ENCODE data around the gene HS3ST3A1. TPM values are rescaled to one million over a fixed set of nuclear protein-coding genes. Genes with fewer than 3 reads are reported as not detected.

Gene HS3ST3A1
- total RNA-seq, 1 experiment from 2014 or later: 47.6 TPM

DNA sequence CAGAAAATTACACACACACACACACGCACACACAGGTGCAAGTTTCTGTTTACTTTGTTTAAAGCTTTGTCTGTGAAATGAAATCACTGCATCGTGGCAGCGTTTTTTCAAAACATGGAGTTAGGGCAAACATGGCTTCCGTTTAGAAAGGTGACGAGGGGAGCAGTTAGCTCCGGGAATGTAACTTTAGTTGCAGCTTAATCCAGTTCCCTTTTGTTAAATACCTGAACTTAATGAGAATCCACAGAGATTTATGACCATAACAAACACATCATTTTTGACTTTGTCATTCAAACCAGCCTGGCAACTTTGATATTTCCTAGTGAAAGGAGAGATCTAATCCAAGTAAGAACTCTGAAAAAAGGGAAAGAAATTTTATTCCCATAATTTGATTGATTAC lies 12.1 kb downstream of the HS3ST3A1 start:
- TF ChIP-seq EZH2phosphoT487 (IDR thresholded peaks at IDR 0.05; ENCODE audit: borderline replicate concordance, low read length) (no peak), EZH2 (IDR thresholded peaks at IDR 0.05; ENCODE audit: low read length, unreplicated experiment) (no peak)
- TF ChIP-seq, protein P1, sequence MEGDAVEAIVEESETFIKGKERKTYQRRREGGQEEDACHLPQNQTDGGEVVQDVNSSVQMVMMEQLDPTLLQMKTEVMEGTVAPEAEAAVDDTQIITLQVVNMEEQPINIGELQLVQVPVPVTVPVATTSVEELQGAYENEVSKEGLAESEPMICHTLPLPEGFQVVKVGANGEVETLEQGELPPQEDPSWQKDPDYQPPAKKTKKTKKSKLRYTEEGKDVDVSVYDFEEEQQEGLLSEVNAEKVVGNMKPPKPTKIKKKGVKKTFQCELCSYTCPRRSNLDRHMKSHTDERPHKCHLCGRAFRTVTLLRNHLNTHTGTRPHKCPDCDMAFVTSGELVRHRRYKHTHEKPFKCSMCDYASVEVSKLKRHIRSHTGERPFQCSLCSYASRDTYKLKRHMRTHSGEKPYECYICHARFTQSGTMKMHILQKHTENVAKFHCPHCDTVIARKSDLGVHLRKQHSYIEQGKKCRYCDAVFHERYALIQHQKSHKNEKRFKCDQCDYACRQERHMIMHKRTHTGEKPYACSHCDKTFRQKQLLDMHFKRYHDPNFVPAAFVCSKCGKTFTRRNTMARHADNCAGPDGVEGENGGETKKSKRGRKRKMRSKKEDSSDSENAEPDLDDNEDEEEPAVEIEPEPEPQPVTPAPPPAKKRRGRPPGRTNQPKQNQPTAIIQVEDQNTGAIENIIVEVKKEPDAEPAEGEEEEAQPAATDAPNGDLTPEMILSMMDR (conservative IDR thresholded peaks at IDR 0.05; ENCODE audit: low read depth, low read length): no peak
- Histone ChIP-seq H3K36me3 (ENCODE audit: low read depth, low read length) (no peaks in the 10 kb centered on the region), H3K27ac (ENCODE audit: low read length) (peak overlapping the region; percentile 57), H3F3A (ENCODE audit: low read length, unreplicated experiment) (no peaks in the 10 kb centered on the region), H4K20me1 (ENCODE audit: low read length) (no peaks in the 10 kb centered on the region), H3K9ac (ENCODE audit: low read length) (peak overlapping the region; percentile 9; the same call in 1 of the 2 replicates), H3K4me1 (ENCODE audit: insufficient read depth, low read length) (peaks cover 51% of the 10 kb centered on the region), H3K9me3 (ENCODE audit: low read length) (no peaks in the 10 kb centered on the region), H2AFZ (ENCODE audit: low read length) (peak overlapping the region; percentile 21), H3K79me2 (ENCODE audit: low read length) (peaks cover 90% of the 10 kb centered on the region), H3K9me2 (replicated peaks; ENCODE audit: low read length) (no peaks in the 10 kb centered on the region), H3K4me2 (ENCODE audit: low read length) (peak overlapping the region; percentile 55), H3K4me3 (ENCODE audit: low read length) (peak overlapping the region; percentile 43), H3K27me3 (ENCODE audit: low read length) (no peaks in the 10 kb centered on the region)
- CTCF ChIA-PET: no interaction called here
- DNase-seq: peak; percentile 71
- POLR2A ChIA-PET (ENCODE audit: unreplicated experiment): no interaction called here
- no peak for ATAC-seq
- intact Hi-C loops (cut with micrococcal nuclease): loop anchor here (10.0 kb wide), 1 partner anchor 475 kb away; the partner anchor contains the start of gene COX10
- no TSS peak for BruUV-seq (replicated peaks)

DNA sequence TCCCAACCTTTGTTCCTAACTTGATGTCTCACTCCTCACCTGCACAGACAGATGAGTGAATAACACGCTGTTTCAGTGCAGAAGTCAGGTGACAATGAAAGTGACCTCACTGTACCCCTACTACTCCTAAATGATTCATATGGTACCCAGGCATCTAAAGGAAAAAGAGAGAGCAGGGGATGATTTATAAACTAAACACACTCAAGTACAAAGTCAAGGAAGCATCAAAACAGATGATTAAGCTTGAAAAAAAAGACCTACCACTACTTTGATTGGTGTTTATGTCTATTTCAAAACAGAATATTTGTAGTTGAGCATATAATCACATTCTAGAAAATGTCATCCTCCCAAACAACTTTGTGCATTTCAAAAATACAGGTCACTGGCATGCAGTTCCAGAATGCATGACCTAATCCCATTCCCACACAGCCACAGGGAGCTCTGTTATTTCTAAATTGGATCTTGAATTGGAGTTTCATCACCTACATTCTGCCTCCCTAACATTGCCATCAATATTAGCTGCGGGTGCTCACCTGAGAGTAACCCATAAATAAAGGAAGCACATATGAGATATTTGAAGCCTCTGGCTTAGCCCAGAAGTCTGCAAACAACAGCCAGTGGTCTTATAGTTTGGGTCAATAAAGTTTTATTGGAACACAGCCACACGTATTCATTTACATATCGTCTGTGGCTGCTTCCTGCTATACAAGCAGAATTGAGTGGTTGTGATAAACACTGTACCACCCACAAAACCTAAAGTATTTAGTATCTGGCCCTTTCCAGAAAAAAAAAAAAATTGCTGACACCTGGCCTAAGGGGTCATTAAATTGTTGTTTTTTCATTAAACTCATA lies 14.0 kb downstream of the HS3ST3A1 start:
- intact Hi-C loops (cut with micrococcal nuclease): no loop called here
- H3K4me1 ChIP-seq (ENCODE audit: insufficient read depth, low read length): peaks cover 48% of the 10 kb centered on the region
- no peak overlapping the region for H3K27ac ChIP-seq (ENCODE audit: low read length)
- no peaks in the 10 kb centered on the region for H3K27me3 ChIP-seq (ENCODE audit: low read length)
- H3K9me3 ChIP-seq (ENCODE audit: low read length): no peaks in the 10 kb centered on the region
- DNase-seq (no peak), ATAC-seq (no peak)
- ChIA-PET CTCF (no interaction called here), POLR2A (ENCODE audit: unreplicated experiment) (no interaction called here)
- no peak overlapping the region for H3K4me3 ChIP-seq (ENCODE audit: low read length)
- H3F3A ChIP-seq (ENCODE audit: low read length, unreplicated experiment): no peaks in the 10 kb centered on the region
- no peaks in the 10 kb centered on the region for H3K36me3 ChIP-seq (ENCODE audit: low read depth, low read length)
- H3K4me2 ChIP-seq (ENCODE audit: low read length): no peak overlapping the region
- H4K20me1 ChIP-seq (ENCODE audit: low read length): no peaks in the 10 kb centered on the region
- H3K9me2 ChIP-seq (replicated peaks; ENCODE audit: low read length): no peaks in the 10 kb centered on the region
- no peak overlapping the region for H2AFZ ChIP-seq (ENCODE audit: low read length)
- H3K79me2 ChIP-seq (ENCODE audit: low read length): peaks cover 90% of the 10 kb centered on the region
- no peak overlapping the region for H3K9ac ChIP-seq (ENCODE audit: low read length)
- no TSS peak for BruUV-seq (replicated peaks)
- no peak for TF ChIP-seq EZH2 (IDR thresholded peaks at IDR 0.05; ENCODE audit: low read length, unreplicated experiment)
- TF ChIP-seq, protein P1 (conservative IDR thresholded peaks at IDR 0.05; ENCODE audit: low read depth, low read length): no peak
- no peak for TF ChIP-seq EZH2phosphoT487 (IDR thresholded peaks at IDR 0.05; ENCODE audit: borderline replicate concordance, low read length)

DNA sequence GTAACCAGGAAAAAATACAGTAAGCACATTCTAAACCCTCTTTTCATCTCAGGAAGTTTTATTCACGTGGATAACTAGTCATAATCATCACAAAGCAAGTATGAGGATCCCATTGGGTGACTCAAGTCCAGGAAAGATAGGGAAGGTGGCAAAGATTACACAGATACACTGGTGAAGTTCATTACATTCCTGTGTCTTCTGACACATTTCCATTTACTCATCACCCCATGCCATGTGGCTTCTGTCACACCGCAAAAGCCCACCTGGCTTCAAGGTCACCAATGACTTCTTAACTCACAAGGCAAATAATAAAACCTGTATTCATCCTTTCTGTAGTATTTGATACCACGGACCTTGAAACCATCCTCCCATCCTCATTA lies 17.0 kb downstream of the HS3ST3A1 start:
- H3K9me3 ChIP-seq (ENCODE audit: low read length): no peaks in the 10 kb centered on the region
- no peaks in the 10 kb centered on the region for H3K27me3 ChIP-seq (ENCODE audit: low read length)
- H3F3A ChIP-seq (ENCODE audit: low read length, unreplicated experiment): no peaks in the 10 kb centered on the region
- peaks cover 76% of the 10 kb centered on the region for H3K79me2 ChIP-seq (ENCODE audit: low read length)
- no TSS peak for BruUV-seq (replicated peaks)
- peaks cover 45% of the 10 kb centered on the region for H3K4me1 ChIP-seq (ENCODE audit: insufficient read depth, low read length)
- no peaks in the 10 kb centered on the region for H3K9me2 ChIP-seq (replicated peaks; ENCODE audit: low read length)
- CTCF ChIA-PET: no interaction called here
- peak overlapping the region; percentile 2; the same call in 1 of the 2 replicates for H3K27ac ChIP-seq (ENCODE audit: low read length)
- ATAC-seq: no peak
- POLR2A ChIA-PET (ENCODE audit: unreplicated experiment): no interaction called here
- peak; percentile 49 for DNase-seq
- intact Hi-C loops (cut with micrococcal nuclease): no loop called here
- H4K20me1 ChIP-seq (ENCODE audit: low read length): no peaks in the 10 kb centered on the region
- peak overlapping the region; percentile 60; the same call in 1 of the 2 replicates for H3K4me2 ChIP-seq (ENCODE audit: low read length)
- H3K36me3 ChIP-seq (ENCODE audit: low read depth, low read length): no peaks in the 10 kb centered on the region
- no peak overlapping the region for H3K9ac ChIP-seq (ENCODE audit: low read length)
- H3K4me3 ChIP-seq (ENCODE audit: low read length): no peak overlapping the region
- TF ChIP-seq EZH2phosphoT487 (IDR thresholded peaks at IDR 0.05; ENCODE audit: borderline replicate concordance, low read length) (no peak), EZH2 (IDR thresholded peaks at IDR 0.05; ENCODE audit: low read length, unreplicated experiment) (no peak)
- TF ChIP-seq, protein P1 (conservative IDR thresholded peaks at IDR 0.05; ENCODE audit: low read depth, low read length): no peak
- no peak overlapping the region for H2AFZ ChIP-seq (ENCODE audit: low read length)

All from PC-3 (cell line).